ENCODE results near the gene NTMT1.
A peak's percentile ranks its signal among the peaks of the same experiment; 100 is the strongest.

The NTMT1 gene

DNA sequence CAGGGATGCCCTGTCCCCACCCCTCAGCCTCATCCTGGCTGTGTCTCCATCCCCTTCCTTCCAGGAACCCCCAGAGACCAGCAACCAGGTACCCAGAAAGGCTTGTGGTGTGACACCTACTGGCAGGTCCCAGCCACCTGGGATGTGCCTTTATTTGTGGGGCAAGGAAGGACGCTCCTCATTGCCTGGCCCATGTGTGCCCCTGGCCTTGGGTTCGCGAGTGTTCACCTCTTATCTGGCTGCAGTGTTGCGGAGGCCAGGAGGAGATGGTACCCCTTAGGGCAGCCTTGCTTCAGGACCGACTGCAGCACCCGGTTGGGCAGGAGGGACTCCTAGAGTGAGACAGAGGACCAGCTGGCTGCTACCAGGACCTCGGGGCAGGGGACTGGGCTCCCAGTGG is 13.8 kb upstream of the NTMT1 start:
- POLR2A ChIA-PET (ENCODE audit: low non-redundant PET), result no interaction called here
- TF ChIP-seq, protein P1, sequence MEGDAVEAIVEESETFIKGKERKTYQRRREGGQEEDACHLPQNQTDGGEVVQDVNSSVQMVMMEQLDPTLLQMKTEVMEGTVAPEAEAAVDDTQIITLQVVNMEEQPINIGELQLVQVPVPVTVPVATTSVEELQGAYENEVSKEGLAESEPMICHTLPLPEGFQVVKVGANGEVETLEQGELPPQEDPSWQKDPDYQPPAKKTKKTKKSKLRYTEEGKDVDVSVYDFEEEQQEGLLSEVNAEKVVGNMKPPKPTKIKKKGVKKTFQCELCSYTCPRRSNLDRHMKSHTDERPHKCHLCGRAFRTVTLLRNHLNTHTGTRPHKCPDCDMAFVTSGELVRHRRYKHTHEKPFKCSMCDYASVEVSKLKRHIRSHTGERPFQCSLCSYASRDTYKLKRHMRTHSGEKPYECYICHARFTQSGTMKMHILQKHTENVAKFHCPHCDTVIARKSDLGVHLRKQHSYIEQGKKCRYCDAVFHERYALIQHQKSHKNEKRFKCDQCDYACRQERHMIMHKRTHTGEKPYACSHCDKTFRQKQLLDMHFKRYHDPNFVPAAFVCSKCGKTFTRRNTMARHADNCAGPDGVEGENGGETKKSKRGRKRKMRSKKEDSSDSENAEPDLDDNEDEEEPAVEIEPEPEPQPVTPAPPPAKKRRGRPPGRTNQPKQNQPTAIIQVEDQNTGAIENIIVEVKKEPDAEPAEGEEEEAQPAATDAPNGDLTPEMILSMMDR (conservative IDR thresholded peaks at IDR 0.05; ENCODE audit: low read depth), result peak; percentile 16; the same call in 1 of the 2 replicates
- CTCF ChIA-PET, result interaction anchor here (0.6 to 5.5 kb wide), 9 partner anchors 8 to 475 kb away, joined by 3 to 37 read pairs (median 5); partner anchors contain the start of gene C9orf50
- peak overlapping the region; percentile 83; the same call in 1 of the 2 replicates for H3K27ac ChIP-seq
- DNase-seq (ENCODE audit: low spot score), result no peak

DNA sequence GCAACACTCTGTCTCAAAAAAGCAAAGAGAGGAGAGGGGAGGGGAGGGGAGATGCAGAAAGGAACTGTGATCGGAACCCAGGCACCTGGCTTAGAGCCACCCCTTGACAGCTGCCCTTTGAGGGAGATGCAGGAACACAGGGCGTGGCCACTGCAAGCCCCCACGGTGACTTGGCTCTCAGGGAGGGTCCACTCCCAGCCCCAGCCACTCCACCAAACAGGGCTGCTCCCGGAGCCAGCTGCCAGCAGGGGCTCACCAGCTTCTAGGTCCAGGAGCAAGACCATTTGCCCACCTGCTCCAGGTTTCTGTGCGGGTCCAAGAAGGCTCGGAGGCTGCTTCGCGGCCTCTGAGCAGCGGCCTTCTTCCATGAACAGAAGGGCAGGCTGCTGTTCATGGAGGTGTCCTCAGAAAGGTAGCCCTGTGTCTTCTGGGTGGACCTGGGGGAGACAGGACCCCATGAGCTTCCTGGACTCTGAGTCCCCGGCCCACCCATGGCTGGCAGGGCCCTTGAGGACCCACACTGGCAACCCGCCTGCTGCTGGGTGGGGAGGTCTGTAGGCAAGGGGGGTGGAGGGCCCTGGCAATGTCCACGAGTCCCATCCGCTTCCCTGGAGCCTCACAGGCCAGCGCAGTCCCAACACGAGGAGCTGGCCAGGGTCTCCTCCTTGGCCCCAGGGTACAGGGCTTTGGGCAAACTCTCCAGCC is 13.0 kb upstream of the NTMT1 start:
- TF ChIP-seq, protein P1 (conservative IDR thresholded peaks at IDR 0.05; ENCODE audit: low read depth), result no peak

DNA sequence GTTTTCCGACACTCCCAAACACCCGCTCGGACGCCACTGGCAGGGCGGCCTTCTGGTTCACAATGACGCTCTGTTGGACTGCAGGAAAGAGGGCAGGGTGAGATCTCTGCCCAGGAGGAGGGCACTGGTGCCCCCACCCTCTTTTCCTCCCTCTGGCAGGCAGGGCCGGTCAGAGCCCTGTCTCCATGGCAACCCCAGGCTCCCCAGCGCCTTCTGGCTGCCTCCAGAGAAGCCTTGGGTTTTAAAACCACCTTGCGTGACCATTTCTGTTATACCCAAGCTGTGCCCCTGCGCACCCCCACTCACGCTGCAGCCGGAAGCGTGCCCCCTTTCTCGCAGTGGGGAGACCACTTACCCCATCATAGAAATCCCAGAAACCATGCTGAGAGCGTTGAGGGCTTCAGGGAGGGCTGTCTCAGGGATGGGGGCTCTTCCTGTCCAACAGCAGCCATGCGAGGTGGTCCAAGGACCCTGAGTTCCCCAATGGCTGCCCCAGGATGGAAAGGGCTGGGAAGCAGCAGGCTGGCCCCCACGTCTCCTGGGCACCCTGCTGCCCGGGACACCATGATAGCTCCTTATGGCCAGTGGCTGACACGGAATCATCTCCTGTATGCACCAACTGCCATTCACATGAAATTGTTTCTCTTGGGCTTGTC is 12.3 kb upstream of the NTMT1 start:
- DNase-seq (ENCODE audit: low spot score), result no peak
- no peak overlapping the region; the same call in 1 of the 2 replicates for H3K27ac ChIP-seq
- ChIA-PET POLR2A (ENCODE audit: low non-redundant PET) (interaction anchor here (0.9 kb wide), 1 partner anchor 124 kb away, joined by 3 read pairs; no protein-coding TSS in a partner anchor), CTCF (interaction anchor here (0.6 to 2.2 kb wide), 8 partner anchors 11 to 482 kb away, joined by 3 to 13 read pairs (median 4); no protein-coding TSS in a partner anchor)
- TF ChIP-seq, protein P1 (conservative IDR thresholded peaks at IDR 0.05; ENCODE audit: low read depth), result no peak

More for the DNA sequence above, 13.0 kb upstream of the NTMT1 start:
- ChIA-PET CTCF (interaction anchor here (0.6 to 5.5 kb wide), 9 partner anchors 11 to 481 kb away, joined by 3 to 37 read pairs (median 4); no protein-coding TSS in a partner anchor), POLR2A (ENCODE audit: low non-redundant PET) (interaction anchor here (0.6 kb wide), 1 partner anchor 443 kb away, joined by 4 read pairs; no protein-coding TSS in a partner anchor)
- DNase-seq (ENCODE audit: low spot score), result no peak
- H3K27ac ChIP-seq, result peak overlapping the region; percentile 83; the same call in 1 of the 2 replicates

DNA sequence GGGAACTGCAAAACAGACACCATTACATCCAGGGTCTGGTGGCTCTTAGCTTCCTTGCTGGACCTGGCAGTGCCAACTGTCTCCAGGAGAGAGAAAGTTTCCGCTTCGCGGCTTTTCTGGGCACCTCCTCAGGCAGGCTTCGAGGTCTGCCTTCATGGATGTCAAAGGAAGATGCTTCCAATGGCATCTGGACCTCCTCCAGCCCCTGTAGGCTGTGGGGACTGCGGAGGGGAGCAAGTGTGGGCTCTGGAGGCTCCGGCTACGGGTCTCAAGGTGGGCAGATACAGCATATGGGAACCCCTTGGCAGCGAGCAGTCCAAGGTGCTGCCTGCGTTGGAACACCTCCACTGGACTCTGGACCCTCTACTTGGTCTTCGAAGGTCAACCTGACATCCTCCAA is 11.0 kb upstream of the NTMT1 start:
- ChIA-PET POLR2A (ENCODE audit: low non-redundant PET) (no interaction called here), CTCF (interaction anchor here (0.5 to 2.2 kb wide), 3 partner anchors 9 to 483 kb away, joined by 3 to 13 read pairs (median 7); no protein-coding TSS in a partner anchor)
- DNase-seq (ENCODE audit: low spot score), result no peak
- TF ChIP-seq, protein P1 (conservative IDR thresholded peaks at IDR 0.05; ENCODE audit: low read depth), result no peak
- H3K27ac ChIP-seq, result no peak overlapping the region

DNA sequence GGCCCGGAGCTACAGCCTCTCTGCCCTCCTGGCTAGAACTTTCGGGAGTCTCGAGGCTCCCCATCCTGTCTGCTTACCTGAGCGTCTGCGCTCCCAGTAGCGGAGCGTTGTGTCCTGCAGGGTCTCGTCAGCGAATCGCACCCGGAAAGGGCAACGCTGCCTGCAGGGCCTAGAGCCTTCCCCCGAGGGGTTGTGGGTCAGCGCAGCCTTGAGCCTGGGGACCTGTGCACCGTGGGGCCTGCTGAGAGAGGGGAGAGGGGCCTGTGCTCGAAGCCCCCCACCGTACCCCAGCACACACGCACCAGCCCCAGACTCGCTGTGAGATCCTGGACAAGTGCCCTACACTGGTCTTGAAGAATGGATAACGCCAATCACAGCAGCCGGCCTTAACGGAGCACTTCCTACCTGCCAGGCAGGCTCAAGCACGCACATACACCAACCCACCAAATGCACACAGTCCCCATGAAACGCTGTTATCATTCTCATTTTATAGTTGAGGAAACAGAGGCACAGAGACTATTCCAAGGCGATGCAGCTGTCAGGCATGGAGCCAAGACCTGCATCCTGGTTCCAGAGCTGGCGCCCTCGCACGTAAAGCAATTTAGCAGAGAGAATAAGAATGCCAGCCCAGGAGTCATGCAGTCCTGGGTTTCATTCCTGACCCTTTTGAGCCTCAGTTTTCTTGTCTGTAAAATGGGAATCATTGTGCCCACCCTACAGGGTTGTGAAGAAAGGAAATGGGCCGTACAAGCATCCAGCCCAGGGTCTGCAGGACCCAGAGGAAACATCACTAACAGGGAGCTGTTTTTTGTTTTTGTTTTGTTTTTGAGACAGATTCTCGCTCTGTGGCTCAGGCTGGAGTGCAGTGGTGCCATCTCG is 10.3 kb upstream of the NTMT1 start:
- no peak overlapping the region for H3K27ac ChIP-seq
- POLR2A ChIA-PET (ENCODE audit: low non-redundant PET), result no interaction called here
- TF ChIP-seq, protein P1 (conservative IDR thresholded peaks at IDR 0.05; ENCODE audit: low read depth), result no peak
- DNase-seq (ENCODE audit: low spot score), result no peak
- CTCF ChIA-PET, result interaction anchor here (0.5 to 2.2 kb wide), 4 partner anchors 9 to 484 kb away, joined by 3 to 7 read pairs (median 3); no protein-coding TSS in a partner anchor

All from RWPE1 (cell line).